Activated CD8-positive, alpha-beta memory T cell treated with anti-CD3 and anti-CD28 coated beads for 1 hour (primary cell): ENCODE measurements around the gene SPATA16.

Experiments used
- DNase-seq, 2 donors: peaks; one replicate each; pipeline ENCODE4 v3.0.0-alpha.2; 2020; ENCODE audit warnings: low read depth in 1 of 2; ENCODE audit errors: extremely low read depth in 1 of 2

SPATA16 gene

DNA sequence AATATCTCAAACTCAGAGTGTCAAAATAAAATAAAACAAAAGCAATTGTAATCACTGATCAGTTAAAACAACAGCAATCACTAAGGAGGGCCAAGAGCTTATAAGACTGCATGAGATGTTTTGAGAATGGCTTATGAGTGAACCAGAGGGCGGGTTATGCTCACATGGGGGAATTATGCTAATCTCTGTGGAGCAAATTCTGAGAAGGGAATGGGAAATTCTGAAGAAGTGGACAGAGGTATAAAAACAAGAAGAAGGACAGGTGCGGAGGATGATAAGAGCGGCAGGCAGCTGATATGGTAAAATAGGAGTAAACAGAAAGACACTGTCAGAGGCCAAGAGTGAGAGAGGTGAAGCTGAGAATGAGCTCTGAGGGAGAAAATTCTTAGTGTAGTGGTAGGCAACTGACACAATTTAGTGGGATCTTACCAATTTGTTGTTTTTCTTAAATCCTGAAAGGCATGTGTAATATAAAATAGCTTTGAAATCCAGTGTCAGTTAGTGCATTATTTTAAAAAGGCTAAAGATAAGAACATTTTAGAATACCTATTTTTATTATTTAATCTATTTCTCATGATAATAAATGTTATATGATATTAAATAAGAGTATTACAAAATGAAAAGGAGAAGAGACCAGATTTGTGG, 133.8 kb downstream of the SPATA16 start:
- DNase-seq, result no peak

DNA sequence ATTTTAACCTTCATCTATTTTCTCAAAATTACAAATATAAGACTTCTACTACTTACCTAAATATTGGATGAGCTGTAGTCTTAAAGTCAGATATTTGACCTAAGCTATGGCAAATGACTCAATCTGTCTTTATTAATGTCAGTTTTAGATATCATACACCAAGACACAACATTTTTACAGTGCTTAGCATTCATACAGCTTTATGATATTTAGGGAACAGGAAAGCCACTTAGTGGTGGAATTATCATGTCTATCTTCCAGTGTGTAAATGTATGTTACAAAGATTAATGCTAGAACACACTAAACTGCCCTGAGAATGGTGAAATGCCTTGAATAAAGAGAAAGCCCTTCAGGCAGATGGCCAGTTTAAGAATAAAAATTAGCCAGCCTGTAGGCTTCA, 135.0 kb downstream of the SPATA16 start:
- no peak for DNase-seq

GRCh38 chr3:173004681-173005080, 136.4 kb downstream of the SPATA16 start:
- no peak for DNase-seq

DNA sequence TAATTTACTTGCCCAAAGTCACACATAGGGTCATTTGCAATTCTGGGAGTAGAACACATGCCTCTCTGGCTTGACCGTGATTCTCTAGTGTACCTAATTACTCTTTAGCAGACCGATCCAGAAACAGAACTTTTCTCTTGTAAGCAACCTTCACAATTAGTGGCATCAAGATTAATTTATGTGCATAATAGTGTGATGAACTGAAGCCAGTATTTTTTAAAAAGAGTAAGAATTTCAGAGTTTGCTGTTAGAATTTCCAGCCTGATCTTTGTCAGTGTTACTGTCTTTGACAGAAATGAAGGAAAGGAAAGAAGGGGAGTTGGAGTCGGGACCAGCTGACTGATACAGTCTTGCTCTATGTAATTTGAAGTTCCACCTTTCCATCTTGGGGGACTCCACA, 137.1 kb downstream of the SPATA16 start:
- no peak for DNase-seq

DNA sequence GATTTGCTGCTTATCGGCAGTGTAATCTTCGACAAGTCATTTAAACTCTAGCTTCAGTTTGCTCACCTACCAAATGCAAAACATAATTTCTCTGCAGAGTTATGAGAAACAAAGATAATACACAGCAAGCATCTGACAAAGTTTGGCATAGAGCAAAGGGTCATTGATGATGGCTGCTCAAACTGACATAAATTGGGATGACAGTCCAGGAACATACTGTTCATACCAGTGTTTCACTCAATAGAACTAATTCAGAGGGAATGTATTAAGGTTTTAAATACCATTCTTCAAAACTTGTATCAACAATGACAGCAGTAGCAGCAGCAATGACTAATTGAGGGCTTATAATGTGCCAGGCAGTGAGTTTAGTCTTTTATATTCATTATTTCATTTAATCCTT, 137.6 kb downstream of the SPATA16 start:
- DNase-seq, result no peak

DNA sequence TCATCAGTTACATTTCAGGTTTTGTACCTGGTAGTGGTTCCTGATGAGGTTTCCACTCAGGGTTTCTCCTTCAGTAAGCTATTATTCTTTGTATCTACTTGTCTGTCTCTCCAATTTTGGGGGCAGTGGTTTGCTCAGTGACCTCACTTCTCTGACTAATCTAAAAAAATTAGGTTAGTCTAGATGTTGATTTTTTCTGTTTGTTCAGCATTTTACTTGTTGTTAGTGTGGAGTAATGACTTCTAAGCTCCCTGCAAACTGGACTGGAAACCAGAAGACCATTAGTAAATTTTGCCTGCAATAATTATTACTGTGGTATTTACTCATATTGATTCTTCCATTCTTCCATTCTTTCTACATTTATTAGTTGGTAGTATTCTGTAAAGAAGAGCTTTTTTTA, 139.4 kb downstream of the SPATA16 start:
- DNase-seq, result no peak

DNA sequence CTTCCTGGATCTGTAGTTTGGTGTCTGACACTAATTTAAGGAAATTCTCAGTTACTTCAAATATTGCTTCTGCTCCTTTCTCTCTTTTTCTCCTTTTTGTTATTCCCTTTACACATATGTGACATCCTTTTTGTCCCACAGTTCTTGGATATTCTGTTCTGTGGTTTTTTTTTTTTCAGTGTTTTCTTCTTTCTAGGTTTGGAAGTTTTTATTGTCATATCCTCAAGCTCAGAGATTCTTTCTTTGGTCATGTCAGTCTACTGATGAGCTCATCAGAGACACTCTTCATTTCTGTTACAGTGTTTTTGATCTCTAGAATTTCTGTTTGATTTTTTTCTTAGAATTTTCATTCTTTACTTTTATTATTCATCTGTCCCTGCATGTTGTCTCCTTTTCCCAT, 140.5 kb downstream of the SPATA16 start:
- DNase-seq, result no peak

- DNase-seq, result no peak
Measured at GRCh38 chr3:172993412-172993811, 147.6 kb downstream of the SPATA16 start.

DNA sequence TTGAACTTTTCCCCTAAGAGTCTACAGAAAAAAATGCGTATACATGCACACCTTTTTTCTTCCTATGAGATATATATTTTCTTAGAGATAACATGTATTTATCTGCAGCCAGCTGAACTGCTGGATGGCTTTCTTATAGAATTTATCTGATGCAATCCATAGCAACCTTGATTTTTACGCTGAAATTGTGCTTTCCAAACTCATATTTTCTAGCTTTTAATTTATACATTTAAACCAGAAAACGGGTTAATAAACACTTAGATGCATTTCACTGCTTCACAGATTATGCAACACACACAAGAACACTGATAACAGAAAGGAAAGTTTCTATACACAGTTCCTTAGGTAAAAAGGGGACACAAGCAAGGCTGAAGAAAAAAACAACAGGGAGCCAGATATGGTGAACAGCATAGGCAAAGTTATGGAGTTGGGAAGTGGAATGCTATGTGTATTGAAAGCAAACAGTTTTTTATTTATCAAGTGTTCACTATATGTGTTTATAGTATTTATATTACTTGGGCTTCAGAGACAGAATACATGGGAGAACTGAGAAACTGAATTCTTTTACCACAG, 149.5 kb downstream of the SPATA16 start:
- DNase-seq, result no peak

GRCh38 chr3:172989373-172989772, 151.7 kb downstream of the SPATA16 start:
- no peak for DNase-seq

- no peak for DNase-seq
Measured at GRCh38 chr3:172987273-172987672, 153.8 kb downstream of the SPATA16 start.

DNA sequence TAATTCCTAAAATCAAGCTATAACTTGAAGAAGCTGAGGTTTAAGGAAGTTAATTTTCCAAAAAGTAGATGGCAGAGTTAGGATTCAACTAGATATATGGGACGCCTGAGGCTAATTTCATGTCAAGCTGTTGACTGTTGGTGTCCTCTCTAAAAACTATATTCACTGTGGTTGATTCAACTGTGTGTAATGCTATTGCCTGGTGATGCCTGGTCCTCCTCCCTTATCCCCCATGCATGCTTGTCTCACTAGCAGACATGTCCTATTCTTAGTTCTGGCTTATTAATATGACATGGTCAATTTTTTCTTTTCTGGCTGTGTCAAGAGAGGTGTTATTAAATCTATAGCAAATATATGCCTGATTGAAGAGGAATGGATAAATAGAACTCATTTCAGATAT, 156.1 kb downstream of the SPATA16 start:
- DNase-seq, result no peak

DNA sequence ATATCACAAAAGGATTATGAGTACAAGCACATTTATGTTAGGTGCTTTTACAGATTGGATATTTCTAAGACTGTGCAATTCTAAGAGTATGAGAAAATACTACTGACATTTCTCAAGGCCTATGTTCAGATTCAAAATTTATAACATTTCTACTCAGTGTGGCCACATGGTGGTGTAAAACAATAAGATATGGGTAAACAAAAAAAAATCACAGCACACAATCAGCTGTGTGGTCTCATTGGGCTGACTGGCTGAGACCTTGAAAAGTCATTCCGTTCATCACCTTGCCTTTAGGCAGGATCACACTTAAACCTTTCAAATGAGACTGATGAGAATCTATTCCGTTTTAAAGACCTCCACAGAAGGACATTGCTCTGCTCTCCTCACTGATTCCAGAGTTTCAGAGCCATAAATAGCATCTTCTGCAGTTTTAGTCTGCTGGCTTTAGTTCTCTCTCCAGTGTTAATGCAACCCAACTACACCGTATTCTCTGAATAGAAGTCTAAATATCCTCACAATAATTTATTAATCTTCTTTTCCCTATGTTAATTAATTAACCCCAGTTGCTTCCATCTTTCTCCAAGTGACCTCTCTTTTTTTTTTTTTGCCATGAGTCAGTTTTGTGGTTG, 158.2 kb downstream of the SPATA16 start:
- no peak for DNase-seq

- no peak for DNase-seq
Measured at GRCh38 chr3:172981407-172981983, 159.5 kb downstream of the SPATA16 start.

DNA sequence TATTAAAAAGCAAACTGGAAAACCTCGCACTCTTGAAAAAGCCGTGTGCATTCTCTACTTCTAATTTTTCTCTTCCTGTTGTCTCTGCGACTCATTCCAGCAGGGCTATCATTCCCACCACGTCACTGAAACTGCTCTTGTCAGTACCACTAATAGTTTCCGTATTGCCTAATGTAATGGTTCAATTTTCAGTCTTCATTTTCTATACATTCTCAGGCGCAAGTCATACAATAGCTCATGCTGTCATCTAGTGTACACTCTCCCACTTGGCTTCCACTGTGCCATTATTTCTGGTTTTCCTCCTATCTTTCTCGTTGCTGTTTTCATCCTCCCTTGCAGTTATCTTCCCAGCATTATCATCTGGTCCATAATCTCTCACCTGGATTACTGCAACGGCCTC, 160.2 kb downstream of the SPATA16 start:
- DNase-seq, result no peak

- no peak for DNase-seq
Measured at GRCh38 chr3:172977696-172978095, 163.3 kb downstream of the SPATA16 start.

- DNase-seq, result no peak
Measured at GRCh38 chr3:172974969-172975368, 166.1 kb downstream of the SPATA16 start.

DNA sequence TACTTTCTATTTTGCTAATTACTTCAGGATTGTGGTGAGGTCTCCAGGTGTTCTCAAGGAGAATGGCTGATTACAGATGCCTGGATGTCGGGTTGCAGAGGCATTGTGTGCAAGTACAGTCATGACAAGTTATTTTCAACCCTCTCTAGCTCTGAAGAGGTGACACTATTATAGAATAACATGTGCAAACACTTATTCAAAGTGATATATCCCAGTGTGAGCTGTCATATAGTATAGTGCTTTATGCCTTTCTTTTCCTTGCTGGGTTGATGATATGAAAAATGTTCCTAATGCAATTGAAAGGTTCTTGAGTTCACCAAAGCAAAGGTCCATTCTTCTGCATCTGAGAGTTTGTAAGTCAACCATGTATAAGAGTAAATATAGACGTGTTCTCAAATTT, 167.2 kb downstream of the SPATA16 start:
- DNase-seq, result no peak

- DNase-seq, result no peak
Measured at GRCh38 chr3:172972717-172973116, 168.3 kb downstream of the SPATA16 start.

- DNase-seq, result no peak
Measured at GRCh38 chr3:172972067-172972466, 169.0 kb downstream of the SPATA16 start.

DNA sequence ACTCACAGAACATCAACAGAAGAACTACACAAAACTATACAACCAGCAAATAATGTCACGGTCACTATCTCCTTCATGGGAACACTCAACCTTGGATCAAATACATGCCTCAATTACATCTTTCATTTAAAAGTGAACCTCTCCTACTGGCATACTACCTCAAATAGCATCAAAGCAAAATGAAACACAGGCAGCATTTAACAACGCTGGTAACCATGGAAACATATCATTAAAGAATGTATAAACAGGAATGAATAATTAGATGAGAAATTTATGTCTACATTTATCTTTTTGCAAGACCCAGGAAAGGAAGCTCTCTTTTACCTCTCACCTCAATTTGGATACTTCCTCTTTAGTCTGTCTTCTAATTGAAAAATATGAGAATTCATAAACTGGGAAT, 172.4 kb downstream of the SPATA16 start:
- DNase-seq, result no peak

DNA sequence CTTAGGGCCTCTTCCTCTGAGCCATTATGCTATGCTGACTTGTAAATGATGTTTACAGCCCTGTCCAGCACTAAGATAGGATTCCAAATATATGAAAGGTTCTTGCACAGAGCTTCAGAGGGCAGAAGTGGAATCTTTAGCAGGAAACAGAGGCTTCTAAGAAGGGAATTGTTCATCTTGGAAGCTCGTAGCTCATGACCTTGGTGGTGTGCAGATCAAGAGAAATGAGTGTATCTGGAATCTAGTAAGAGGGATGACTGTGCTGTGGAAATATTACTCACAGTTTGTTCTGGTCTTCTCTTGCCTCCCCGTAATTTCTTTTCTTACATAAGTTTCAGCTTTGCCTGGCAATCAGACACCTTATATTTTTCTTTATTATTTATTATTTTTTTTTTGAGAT, 175.8 kb downstream of the SPATA16 start:
- DNase-seq, result no peak
